GM19043 (cell line): Measurements from ENCODE around the gene CRAT.
"Not testable (repeated sequence)": the region's sequence is repeated elsewhere in the genome, so short reads cannot be mapped to it uniquely, and the experiment has no call there.

Source experiments
- ATAC-seq: cut with Tn5 transposase; IDR thresholded peaks from one replicate; pipeline ENCODE4 v1.9.1; 2021; ENCODE audit warnings: low read depth; ENCODE audit not compliant: unreplicated experiment

The CRAT gene

GRCh38 chr9:129113645-129114304, 3.2 kb upstream of the CRAT start:
- ATAC-seq: no peak

GRCh38 chr9:129112526-129112925, 1.9 kb upstream of the CRAT start:
- ATAC-seq: not testable (repeated sequence)

DNA sequence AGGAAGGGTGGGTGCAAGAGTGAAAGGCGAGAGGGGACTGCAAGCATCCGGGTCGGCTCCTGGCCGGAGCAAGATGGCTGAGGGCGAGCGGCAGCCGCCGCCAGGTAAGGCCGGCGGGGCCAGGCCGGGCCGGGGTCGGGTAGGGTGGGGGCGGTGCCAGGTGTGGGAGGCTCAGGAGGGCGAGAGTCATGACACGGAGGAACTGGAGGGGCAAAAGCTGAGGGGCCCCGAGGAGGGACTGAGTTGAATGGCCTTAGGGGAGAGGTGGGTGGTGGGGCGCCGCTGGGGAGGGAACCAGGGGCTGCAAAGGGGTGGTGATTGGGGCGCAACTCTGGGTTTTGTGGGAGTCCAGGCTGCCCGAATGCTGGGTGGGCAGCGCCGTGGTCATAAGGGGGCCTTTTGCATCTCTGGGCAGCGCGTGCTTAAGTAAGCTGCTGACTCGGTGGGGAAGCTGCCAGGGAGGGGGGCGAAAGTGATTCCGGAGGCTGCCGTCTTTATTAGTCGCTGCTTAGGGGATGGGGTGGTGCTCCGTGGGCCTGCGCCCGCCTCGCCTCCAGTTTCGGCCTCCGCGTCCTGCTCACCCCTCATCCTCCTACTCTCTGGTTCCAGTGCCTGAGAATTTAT, 1.0 kb upstream of the CRAT start:
- no peak for ATAC-seq

GRCh38 chr9:129109952-129110739, 447 bp downstream of the CRAT start:
- ATAC-seq: peak; percentile 15

- no peak for ATAC-seq
Measured at GRCh38 chr9:129109537-129109903, 1.1 kb downstream of the CRAT start.

DNA sequence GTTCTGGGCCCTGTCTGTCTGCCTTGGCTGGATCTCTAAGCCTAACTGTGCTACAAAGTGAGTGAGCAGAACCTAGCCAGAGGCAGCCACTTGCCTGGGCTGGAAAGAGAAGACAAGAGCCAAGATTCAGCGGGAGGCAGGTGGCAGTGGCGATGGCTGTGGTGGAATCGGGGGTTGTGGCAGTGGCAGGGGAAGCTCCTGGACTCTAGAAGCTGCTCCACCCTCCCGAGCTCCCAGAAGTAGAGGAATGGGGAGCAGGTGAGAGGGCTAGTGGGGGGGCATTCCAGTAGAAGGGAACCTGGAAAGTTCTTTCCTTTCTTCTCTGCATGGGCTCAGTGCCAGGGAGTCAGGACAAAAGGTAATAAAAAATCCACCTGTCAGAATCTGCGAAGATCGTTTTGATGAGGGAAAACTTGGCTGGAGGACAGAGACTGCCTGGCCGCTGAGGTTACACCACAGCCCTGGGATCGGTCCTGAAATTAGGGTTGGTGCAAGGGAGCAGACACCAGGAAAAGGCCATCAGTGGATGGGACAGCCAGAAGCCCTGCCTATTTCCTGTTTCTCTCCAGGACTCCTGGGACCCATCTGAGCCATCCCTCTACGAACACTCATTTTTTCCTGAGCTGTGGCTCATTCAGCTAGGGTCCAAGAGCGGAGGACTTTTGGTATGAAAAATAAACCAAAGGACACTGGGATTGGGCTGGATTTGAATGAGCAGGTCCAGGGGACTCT, 1.6 kb downstream of the CRAT start:
- no peak for ATAC-seq

DNA sequence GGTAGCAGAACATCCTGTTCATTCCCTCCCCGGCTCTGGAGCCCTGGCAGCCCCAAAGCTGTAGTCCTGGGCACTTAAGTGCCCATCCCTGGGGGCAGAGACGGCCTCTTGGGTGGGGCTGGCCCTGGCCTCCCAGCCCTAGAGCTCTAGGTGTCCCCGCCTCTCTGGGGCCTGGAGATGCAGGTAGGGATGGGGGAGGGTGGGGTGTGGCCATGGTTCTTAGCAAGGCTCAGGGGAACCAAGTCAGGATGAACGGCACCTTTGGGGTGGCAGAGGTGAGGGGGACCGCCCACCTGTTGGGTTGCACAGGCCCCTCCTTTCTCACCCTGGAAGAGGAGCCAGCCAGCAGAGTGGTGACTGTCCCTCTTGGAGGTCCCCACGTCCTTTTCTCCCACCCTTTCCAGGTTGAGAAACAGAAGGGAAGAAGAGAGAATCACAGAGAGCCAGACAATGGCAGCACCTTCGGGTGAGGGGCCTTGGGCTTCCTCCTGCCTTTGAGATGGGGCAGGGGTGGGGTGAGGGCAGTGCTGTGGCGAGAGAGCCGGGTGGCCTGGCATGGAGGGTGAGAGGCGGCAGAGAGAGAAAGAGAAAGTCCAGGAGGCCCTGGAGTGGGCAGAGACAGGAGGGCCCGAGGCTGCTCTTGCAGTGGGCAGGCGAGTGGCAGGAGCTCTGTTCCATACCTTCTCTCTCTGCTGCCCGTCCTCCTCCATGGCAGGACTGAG, 2.3 kb downstream of the CRAT start:
- no peak for ATAC-seq

GRCh38 chr9:129107651-129108050, 2.9 kb downstream of the CRAT start:
- no peak for ATAC-seq

GRCh38 chr9:129105857-129106694, 4.5 kb downstream of the CRAT start:
- no peak for ATAC-seq

GRCh38 chr9:129104051-129104450, 6.5 kb downstream of the CRAT start:
- ATAC-seq: no peak

GRCh38 chr9:129103595-129103965, 7.0 kb downstream of the CRAT start:
- no peak for ATAC-seq

DNA sequence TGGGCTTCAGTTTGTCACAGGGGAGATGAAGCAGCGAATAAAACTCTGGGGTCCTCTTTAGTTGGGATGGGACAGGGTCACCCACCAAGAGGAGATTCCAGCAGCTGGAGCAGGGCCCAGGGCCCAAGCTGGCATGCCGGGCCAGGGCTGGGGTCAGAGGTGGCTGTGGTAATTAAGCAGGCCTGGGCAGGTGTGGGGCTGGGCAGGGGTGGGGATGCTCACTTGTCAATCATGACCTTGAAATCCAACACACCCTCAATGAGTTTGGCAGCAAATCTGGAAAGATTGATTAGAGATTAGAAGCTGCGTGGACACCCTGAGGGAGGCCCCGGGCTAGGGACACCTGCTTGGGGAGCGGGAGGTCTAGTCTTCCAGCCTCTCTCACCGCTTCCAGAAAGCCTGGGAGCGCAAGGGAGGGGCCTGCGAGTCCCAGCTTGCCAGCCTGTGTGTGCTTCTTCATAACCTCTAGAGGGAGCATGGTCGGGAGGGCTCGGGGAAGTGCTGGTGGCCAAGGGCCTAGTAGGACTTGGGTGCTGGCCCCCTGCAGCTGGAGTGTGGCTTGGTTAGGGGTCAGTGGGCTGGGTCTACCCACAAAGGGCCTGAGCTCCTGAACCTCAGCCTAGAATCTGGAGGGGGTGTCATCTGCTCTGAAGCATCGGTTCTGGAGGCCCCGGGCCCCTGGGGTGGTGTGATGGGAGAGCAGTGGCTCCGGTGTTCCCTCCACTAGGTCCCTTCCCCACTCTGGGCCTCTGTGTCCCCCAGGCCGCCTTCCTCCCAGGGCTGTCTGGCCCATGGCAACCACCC, 7.6 kb downstream of the CRAT start:
- no peak for ATAC-seq

GRCh38 chr9:129102095-129102525, 8.5 kb downstream of the CRAT start:
- ATAC-seq: no peak

DNA sequence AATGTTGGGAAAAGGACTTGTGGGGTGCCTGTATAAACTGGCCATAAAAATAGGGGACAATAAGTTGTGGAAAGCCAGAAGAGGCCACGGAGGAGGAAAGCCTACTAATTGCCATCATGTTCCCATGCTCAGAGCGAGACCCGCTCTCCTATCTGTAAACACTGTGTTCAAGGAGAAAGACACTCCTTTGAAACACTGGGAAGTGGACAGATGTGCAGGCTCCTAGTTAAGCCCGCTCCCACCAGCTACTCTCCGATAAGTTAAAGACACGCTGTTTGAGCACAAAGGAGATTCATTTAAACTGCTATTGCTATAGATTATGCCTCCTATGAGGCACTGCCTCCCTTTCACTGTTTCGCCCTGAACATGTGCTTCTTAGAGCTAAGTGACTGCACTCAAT, 9.3 kb downstream of the CRAT start:
- ATAC-seq: no peak

GRCh38 chr9:129100383-129101169, 10.0 kb downstream of the CRAT start:
- no peak for ATAC-seq

DNA sequence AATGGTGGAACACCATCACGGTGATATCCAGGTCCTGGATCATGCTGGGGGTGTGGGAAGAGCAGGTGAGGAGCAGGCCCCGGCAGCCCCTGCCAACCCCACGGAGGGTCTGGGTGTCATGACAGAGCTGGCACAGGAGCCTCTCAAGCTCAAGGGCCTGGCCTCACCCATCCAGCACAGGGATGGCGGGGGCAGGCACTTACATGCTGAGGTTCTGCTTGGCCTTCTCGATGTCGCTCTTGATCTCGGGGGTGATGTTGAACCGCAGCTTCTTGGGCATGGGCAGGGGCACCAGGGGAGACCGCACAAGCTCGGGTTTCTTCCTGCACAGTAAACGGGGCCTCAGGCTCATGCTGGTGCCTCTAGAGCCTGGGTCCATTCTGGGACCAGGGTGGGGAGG, 12.3 kb downstream of the CRAT start:
- no peak for ATAC-seq

DNA sequence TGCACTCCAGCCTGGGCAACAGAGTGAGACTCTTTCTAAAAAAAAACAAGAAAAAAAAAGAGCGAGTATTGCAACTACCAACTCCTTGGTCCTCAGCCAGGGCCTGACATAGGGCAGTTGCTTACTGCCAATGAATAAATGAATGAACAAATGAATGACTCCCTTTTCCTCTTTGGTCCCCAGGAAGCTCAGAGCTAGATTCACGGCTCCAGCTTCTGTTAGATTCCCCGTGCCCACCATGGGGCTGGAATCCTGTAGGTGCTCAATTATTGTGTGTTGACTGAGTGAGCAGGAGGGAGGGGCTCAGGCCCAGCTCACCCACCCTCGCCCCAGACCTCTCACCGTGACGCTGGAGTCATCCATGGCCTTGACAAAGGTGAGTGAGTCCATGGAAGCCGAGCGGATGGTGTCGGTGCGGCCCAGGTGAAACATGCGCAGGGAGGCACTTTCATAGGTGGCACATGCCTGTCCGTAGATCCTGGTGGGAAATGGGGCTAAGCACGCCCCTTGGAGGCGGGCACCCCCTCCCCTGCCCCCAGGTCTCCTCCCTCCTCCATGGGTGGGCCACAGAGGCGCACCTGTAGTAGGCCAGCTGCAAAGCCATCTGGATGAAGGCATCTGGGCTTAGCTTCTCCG, 12.8 kb downstream of the CRAT start:
- no peak for ATAC-seq

DNA sequence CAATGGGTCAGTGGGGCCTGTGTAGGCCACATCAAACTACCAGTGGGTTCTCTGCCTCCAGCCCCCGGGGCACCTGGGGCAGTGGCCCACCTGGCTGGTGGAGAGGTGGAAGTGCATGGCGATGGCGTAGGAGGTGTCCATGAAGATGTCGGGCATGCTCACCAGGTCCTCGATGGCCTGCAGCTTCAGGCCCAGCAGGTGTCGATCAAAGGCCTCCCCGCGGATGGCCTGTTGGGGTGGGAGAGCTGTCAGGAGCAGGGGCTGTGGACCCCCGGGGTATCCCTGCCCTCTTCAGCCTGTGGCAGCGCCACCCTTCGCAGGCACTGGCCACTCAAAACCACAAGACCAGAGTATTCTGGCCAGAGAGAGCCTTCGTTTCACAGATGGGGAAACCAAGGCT, 14.7 kb downstream of the CRAT start:
- ATAC-seq: no peak
